ENCODE measurements around the gene SOX1.

DNA sequence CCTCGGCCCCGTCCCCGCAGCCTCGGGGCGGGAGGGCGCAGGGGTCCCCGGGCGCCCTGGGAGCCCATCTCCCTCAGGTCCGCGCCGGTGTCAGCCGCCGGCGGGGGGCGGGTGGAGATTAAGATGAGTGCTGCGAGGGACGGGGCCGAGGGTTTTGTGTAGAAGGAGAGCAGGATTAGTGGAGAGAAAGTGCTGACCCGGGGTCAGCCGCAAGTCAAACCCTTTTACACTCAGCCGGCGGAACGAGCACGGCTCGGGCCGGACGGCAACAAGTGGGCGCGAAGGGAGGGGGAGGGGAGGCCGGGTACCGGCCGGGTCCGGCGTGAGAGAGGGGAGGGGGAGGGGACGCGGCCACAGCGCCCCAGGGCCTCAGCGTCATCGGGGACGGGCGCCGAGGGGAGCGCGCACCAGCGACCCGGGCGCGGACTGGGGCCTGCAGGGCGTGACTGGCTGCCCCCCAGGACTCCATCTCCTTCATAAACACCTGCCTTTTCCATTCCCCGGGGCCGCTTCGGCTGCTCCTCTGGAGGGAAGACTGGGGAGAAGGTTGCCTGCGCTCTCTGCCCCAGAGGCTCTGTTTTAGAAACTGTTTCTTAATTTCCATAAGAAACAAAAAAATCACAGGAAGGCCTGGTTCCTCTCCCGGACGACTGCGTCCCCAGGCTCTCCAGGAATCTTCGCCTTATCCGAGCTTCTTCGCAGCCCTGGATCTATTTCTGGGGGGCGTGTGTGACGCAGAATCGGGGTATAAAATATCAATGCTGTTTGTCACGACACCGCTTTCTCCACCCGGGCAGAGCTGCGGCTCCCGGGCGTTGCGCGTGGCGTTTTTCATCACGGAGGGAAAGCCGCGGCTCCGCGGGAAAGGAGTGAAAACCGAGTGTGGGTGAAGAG lies 6.5 kb downstream of the SOX1 start:
- no peak for TF ChIP-seq CTCF (IDR thresholded peaks at IDR 0.05; ENCODE audit: low read depth, low read length, missing input control)
- TF ChIP-seq HNF4A (conservative IDR thresholded peaks at IDR 0.05): no peak
- TF ChIP-seq ZBTB33 (IDR thresholded peaks at IDR 0.05): no peak
